HG03280 (cell line): Measurements from ENCODE around the gene RNF20.
"Not testable (repeated sequence)": the region's sequence is repeated elsewhere in the genome, so short reads cannot be mapped to it uniquely, and the experiment has no call there.

Experiments used
- ATAC-seq: cut with Tn5 transposase; IDR thresholded peaks from one replicate; pipeline ENCODE4 v1.9.1; 2021; ENCODE audit warnings: mild to moderate bottlenecking, moderate library complexity; ENCODE audit not compliant: unreplicated experiment

The RNF20 gene

DNA sequence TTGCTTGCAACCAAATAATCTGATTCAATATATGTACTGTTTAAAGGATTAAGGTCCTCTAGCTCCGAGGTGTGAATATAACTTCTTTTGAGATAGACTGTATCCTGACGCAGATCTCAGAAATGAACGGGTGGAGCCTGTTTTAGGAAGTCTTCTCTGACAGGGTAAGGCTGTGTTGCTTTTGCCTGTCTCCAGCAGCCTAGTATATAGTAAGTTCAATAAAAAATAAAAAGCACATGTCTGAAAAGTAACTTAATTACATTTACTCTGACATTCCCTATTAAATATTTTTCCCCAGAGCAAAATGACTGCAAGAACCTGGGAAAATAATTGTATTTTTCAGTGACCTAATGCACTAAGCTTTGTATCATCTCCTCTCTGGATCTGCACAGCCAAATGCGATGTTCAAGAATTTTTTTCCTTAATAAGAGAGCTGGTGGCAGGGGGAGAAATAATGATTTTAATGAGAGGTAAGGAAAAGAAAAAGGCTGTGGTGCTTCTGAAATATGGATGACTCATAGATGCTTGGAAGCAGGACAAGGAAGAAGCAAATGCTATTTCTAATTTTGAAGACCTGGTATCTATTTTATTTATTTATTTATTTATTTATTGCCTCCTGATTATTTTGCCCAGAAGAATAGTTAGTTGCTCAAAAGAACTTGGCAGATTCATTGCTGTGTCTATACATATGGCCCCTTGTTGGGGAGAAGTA is 53.8 kb downstream of the RNF20 start:
- no peak for ATAC-seq

DNA sequence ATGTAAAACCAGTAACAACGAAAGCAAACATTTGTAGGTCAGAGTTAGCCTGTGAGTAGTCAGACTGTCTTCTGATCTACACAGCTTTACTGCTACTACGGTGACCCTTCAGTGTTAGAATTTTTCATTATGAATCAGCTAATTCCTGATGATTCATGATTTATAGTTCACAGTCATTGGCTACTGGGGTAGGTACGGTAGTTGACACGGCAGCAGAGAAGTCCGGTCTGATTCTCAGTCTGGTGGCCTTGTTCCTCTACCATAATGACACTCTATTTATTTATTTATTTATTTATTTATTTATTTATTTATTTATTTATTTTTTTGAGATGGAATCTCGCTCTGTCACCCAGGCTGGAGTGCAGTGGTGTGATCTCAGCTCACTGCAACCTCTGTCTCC is 56.4 kb downstream of the RNF20 start:
- not testable (repeated sequence) for ATAC-seq

DNA sequence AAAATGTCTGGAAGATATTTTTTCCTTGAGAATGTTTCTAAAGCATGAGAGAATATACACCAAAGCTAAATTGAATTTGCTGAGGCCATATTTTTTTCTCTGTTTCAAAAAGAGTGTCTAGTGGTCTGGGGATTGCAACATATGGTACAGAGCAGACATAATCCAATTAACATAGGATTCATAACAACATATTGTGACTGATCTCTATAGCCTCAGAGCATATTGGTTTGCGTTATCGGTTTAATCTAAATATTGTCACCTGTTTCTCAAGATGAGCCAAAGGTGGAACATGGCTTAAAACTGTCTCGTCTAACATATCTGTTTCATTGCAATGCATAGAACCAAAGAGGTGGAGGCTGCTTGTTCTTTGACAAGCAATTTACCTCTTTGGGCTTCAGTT is 57.2 kb downstream of the RNF20 start:
- no peak for ATAC-seq

DNA sequence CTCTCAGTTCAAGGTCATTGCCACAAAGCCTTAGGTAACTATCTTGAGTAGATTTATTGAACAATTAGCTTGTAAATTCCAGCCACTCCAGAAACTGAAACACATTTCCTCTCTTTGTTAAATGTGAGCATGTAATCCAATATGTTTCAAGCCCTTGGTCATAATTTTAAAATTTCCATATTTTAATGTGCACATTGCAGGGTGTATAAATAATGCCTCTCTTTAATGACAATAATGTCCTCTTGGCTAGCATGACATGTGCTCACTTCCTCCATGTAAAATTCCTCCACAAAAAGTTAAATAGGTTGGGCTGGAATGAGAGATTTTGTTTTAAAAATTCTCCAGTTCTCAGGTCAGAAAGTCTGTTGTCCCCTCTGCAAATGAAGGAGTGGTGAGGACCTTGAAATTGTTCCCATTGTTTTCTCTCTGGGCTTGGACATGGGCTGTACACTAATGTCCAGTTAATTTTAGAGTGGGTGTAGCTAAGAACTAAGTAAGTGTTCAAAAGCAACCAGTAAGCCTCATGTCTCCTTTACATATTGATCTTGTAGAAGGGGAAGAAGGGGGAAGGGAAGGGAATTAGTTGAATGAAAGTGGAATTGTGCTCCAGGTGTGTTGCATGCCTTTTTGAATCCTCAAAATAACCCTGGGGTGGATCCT is 58.3 kb downstream of the RNF20 start:
- ATAC-seq = no peak

DNA sequence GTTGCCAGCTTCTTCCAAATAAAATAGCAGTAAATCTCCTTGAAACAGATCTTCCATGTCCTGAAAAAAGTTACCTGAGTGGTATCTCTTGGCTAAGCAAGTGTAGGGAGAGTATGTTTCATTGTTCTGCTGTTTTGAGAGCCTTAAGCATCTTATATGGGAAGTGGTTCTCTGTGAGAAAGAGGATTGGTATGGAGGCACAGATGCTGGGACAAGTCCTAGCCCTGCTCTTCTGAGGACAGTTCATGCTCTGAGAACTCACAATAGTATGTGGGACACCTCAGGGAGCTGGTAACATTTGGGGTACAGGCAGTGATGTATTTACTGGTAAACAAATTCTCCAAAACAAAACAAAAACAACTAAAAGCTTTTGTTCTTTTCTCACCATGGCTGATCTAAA is 59.1 kb downstream of the RNF20 start:
- no peak for ATAC-seq

DNA sequence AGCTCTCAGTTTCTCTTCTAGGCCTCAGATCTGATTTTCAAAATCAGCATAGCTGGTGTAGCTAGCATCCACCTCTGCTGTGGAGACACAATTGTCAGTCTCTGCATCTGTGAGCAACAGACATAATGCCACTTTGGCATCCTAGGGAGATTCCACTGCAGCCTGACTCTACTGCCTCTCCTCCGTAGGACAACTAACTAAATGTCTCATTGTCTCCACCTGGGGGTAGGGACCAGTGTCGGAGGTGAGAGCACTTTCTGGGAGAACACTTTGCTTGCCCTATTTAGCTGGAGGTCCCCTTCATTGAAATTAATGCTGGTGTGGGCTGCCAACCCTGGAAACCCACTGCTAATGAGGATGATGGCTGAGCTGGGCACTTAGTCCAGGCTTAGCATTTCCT is 59.7 kb downstream of the RNF20 start:
- ATAC-seq = no peak

DNA sequence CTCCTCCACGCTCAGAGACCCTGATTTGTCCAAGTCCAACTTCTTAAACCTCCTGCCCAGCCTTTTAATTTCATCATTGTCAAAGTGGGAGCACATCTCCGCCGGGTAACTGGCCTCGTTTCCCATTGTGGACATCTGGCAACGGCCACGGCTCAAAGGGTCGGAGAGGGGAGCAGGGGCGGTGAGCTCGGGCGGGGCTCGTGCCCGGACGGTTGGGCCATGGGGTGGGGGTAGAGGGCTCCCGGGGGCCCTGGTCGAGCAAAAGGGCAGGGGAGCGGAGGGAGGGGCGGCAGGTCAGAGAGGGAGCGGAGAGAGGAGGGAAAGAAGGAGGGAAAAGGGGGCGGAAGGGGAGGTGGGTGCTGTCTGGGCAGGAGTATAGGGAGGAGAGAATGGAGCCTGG is 61.1 kb downstream of the RNF20 start, which contains the start of gene PPP3R2:
PPP3R2 (minus strand) TSS at position 174 of the 400 bp plus-strand sequence; CDS start at position 126, 48 bp downstream.
- no peak for ATAC-seq

DNA sequence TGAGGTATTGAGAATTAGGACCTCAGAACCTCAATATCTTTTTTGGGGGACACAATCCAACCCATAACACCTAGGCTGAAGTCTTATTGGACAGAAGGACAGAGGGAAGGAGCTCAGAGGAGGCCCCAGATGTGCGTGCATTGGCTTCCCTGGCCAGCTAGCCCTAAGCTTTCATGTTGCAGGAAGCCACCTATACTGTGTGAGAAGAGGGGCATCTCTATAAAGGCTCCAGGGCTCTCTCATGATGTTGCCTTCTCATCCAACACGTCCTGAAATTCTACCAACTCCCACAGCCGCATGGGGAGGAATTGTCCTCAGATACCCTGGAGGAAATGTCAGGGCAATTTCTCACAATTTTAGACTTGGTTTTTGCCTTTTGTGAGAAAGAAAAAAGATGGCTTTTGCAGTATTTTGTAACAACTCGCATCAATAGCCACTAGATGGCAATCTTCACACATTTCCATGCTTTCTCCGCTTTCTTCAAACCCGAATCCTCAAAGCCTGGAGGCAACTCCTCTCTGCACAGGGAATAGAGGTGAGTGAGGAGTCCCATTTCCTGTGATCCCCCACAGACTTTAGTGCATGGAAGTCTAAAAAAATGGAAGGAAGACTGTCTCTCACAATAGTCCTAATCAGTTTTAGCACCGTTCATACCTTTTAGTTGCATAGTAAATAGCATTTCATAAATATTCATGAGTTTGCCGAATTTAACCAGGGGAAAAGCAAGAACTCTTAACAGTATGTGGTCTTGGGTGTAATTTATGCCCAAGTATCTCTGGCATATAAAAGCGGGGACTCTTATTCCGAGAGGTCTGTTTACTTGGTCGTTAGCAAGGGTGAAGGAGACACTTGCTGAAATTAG is 68.5 kb downstream of the RNF20 start:
- no peak for ATAC-seq

DNA sequence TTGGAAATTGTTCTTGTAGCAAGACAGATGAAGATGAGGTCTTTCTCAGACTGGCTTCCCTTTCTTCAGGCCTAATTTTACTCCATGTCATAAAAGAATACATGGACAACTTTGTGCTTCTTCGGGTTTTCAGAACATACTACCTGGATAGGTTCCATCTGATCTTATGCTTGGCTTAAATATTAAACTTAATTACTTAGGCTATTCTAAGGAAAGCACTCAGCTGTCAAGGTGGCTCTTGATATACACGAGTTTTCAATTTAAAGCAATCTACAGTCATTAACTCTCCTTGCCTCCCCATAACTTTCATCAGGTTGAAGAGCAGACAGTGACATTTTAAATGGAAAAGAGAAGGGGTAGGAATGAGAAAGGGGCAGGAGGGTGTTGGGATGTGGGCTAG is 70.6 kb downstream of the RNF20 start:
- ATAC-seq = no peak

DNA sequence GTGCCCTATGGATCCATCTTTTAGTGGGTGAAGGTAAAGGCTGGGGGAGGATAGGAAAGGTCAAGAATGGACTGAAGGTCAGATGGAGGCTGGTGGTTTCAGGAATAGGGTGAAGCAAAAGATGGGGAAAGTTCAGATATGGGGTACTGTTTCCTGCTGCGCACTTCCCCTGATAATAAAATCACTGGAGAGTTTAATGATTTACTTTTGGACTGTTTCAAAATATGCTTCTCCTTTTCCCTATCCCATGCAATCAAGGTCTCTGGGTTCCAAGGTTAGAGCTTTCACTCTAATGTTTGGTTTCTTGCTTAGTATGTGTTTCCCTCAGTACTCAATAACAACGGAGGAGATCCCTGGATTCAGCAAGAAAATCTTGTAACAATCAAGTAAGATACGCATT is 71.9 kb downstream of the RNF20 start:
- no peak for ATAC-seq
